HG02763 (cell line): ENCODE results near the gene CDCA4.

Experiments
- ATAC-seq: cut with Tn5 transposase; IDR thresholded peaks from one replicate; pipeline ENCODE4 v1.9.1; 2021; ENCODE audit warnings: mild to moderate bottlenecking, moderate library complexity; ENCODE audit not compliant: unreplicated experiment

The CDCA4 gene

GRCh38 chr14:105059035-105059924 is 38.4 kb upstream of the CDCA4 start:
- no peak for ATAC-seq

DNA sequence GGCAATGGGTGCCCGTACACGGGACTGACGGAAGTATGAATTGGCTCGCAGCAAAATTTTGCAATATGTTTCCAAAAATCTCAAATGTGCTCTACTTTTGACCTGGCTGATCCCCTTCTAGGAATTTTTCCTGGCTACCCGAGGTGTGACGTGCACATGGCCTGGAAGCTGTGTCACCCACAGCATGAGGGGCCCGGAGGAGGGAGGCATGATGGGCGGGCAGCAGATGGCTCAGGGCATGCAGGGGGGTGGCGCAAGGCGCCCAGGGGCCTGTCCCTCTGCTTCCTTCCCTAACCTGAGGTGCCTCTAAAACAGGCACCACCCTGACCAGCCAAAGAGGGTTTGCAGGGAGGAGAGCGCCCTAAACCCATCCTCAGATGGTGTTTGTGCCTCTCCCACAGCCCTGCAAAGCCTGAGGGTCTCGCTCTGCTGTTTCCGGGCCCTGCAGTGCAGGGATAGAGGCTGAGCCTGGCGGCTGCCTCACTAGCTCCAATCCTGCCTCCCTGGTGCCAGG is 37.7 kb upstream of the CDCA4 start:
- no peak for ATAC-seq

DNA sequence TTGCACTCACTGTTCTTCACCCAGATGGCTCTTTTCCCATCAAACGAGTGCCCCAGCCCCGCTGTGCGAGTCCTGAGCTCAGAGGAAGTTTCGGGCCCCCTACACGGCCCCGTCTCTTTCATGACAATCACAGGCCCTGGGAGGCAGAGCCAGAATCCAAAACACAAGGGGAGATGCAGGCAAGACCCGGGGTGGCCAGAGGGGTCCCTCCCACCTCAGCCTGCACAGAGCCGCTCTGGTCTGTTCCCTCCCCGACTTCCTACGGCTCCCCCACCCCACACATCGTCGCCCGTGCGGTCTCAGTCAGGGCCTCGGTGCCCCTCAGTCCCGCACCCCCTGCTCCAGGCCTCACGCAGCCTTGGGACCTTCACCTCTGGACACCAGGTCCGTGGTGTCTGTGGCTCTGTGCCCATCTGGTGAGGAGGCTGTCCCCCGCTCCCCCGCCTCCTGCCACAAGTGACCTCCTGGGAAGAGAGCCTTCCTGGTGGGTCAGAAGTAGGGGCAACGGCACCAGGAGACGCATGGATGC is 35.5 kb upstream of the CDCA4 start:
- ATAC-seq: no peak

- ATAC-seq: no peak
These were observed 34.9 kb upstream of the CDCA4 start for GRCh38 chr14:105055736-105056302.

- ATAC-seq: no peak
These were observed 34.5 kb upstream of the CDCA4 start for GRCh38 chr14:105055334-105055733.

DNA sequence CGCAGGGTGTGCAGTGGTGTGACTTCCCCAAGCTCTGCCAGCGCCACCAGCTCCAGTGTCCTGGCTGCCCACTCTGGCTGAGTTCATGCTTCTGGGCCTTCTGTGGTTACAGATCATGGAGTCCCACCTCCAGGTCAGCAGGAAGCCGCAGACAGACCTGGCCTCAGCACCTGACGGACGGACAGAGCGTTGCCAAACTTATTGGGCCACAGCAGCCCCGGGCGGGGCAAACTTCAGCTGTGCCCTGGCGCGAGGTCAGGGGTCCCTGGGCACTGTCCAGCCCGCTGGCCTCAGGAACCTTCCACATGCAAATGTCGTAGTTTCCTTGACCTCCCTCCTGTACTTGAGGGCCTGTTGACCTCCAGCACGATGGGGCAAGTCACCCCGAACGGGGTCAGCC is 33.1 kb upstream of the CDCA4 start:
- ATAC-seq: no peak

DNA sequence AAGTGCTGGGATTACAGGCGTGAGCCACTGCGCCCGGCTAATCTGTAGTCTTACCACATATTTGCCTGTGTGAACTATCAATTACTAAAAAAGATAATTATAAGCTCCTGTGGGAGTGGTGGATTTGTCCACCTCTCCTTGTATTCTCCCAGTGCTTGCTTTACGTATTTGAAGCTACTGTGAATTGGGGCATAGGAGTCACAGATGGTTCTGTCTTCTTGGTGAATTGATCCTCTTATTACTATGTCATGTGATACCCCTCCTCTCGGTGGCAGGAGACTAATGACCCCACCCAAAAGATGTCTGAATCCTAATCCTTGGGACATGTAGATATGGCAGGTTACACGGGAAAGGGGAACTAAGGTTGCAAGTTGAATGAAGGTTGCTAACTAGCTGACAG is 32.5 kb upstream of the CDCA4 start:
- ATAC-seq: no peak

DNA sequence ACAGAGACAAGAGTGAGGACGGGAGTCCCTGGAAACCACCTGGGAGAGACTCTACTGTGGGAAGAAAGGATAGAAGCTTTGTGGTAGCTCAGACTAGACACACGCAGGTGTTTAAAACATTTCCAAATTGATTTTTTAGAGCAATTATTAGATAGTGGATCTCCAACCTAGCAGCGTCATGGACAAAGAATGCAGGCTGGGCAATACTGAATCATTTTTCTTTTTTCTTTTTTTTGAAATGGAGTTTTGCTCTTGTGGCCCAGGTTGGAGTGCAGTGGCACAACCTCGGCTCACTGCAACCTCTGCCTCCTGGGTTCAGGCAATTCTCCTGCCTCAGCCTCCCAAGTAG is 31.2 kb upstream of the CDCA4 start:
- no peak for ATAC-seq

DNA sequence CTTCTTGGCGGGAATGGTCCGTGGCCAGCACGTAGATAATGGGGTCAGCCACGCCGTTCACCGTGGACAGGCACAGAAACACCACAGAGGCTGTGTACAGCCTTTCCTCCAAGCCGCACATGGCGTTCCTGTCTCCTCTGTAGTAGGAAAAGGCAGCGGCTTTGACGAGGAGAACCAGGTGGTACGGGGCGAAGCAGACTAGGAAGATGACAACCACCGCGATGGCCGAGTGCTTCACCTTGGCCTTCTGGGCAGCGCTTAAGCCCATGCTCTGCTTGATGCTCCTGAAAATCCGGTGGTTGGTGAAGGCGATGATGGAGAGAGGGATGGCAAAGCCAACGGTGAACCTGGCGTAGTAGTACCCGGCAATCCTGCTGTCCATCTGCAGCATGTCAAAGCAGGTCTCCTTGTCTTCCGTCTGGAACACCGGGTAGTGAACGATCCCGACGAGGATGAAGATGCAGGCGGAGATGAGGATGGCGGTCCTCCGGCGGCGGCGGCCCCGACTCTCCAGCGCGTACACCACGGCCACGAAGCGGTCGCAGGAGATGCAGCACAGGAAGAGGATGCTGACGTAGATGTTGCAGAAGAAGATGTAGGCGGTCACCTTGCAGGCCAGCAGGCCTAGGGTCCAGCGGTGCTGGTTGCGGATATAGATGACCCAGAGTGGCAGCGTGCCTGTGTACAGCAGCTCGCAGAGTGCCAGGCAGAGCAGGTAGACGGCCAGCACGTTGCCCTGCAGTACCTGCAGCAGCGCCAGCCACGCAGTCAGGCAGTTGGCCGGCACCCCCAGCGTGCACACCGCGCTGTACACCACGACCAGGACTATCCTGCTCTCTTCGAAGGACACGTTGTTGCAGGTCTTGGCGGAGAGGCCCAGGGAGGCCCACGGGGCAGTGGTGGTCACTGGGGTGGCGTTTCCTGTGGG is 30.6 kb upstream of the CDCA4 start:
- ATAC-seq: no peak

DNA sequence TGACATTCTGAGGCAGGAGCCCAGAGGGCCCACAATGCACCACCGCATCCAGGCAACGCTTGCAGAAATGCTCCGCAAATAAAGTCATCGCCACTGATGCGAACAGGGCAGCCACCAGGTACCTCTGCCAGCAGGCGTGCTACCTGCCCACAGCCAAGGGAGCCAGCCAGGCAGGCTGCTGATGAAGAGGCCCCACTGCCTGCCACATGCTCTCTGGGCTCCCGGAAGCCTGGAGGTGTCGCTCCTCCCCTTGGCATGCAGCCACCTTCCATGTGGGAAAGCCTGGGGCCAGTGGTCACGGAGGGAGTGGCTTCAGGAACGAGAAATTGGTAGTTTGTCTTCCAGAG is 29.6 kb upstream of the CDCA4 start:
- no peak for ATAC-seq

DNA sequence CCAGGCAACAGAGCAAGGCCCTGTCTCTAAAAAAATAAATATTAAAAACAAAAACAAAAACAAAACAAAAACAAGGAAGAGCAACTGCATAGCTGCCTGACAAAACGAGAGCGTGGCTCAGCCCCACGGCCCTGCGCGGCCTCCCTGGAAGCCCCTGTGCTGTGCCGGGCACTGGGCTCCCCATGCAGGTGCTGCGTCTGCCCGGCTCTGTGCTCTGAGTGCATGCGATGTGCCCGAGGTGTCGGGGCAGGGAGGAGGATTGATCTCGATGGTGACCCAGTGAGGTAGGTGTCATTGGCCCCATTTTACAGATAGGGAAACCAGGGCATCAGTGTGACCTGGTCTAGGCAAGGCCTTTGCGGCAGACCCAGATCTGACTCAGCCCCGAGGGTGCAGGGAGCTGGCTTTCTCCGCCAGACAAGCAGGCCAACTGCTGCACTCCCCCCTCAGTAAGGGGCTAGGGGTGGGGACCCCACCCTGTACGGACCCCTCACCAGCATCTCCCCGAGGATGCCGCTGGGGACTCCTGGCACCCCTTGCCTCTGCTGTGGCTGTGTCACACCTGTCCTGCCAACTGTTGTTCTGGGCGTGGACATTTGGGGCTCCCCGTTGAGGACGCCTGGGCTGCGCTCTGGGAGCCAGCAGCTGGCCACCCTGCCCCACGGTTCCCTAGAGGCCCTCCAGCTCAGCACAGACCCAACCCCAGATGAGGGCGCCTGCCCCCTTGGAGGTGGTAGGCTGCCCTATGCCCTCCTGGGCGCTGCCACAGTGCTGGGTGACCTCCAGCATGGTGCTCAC is 29.1 kb upstream of the CDCA4 start:
- no peak for ATAC-seq

GRCh38 chr14:105047283-105048016 is 26.6 kb upstream of the CDCA4 start:
- ATAC-seq: no peak

DNA sequence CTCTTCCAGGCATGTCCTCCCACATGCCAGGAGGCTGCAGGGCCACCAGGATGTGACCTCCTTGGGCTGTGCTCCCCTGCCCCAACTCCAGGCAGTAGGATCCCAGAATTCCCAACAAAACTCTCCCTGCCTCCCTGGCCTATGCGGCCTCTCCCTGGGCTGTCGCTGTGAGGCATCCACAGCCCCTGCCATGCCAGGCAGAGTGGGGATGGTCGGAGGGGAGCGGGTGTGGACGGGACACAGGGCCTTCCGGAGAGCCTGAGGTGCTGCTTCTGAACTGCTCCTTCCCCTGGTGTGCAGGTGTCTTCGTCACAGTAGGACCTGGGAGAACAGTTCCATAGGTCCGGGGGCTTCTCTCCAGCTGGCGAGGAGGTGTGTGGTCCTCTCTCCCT is 26.0 kb upstream of the CDCA4 start:
- no peak for ATAC-seq

DNA sequence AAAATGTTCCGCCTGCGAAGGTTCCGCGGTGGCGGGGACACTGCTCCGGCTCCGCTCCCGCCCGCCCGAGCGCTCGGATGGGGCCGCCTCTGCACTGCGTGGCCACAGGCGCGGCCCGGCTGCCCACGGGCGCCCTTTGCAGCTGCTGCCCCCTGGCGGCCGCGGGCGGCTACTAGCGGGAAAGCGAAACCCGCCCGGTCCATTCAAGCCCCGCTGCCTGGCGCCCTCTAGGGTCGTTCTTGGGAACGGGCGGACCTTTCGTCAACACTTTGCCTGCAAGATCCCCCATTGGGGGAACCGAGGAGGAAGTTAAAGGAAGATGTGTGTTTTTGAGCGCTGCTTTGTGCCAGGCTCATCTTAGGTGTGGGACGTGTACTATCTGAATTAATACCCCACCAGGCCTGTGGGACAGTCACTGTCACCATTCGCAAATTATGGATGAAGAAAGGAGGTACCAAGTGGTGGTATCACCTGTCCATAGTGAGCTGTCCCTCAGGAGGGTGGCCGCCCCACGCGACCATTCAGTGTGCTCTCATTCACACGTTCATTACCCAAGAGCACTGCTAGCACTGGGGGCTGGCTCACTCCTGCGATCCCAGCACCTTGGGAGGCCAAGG is 24.9 kb upstream of the CDCA4 start:
- ATAC-seq: peak; percentile 61

DNA sequence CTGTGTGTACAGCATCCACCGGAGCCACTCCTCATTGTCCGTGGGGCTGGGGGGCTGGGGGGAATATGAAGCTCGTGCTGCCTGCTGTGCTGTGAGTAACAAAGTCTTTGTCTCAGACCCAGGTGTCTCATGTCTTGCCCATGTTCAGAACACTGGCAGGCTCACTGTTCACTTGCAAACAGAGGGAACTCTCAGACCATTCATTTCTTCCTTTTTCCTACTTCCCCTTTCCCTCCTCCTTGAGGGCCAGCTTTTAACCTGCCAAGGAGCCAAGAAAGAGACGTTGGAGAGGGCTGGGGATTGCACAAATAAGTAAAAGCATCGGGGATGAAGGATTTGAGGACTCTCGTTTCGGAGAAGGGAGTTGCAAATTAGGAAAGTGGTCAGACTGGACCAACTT is 22.8 kb upstream of the CDCA4 start:
- no peak for ATAC-seq

DNA sequence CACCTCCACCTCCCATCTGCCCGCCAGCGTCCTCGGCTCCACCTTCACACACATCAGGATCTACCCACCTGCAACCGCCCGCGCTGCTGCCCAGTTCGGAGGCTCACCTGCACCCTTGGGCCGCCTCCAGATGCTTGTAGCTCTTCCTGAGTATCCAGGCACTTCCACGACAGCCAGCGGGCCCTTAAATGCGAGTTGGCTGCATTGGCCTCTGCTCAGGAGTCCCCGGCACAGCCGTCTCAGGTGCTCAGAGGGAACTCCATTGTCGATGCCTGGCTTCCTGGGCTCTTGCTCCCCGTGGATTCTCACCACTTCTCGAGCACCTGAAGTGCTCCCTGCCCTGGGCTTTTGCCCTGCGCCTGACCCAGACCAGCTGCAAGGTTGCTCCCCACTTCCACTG is 21.9 kb upstream of the CDCA4 start:
- no peak for ATAC-seq

DNA sequence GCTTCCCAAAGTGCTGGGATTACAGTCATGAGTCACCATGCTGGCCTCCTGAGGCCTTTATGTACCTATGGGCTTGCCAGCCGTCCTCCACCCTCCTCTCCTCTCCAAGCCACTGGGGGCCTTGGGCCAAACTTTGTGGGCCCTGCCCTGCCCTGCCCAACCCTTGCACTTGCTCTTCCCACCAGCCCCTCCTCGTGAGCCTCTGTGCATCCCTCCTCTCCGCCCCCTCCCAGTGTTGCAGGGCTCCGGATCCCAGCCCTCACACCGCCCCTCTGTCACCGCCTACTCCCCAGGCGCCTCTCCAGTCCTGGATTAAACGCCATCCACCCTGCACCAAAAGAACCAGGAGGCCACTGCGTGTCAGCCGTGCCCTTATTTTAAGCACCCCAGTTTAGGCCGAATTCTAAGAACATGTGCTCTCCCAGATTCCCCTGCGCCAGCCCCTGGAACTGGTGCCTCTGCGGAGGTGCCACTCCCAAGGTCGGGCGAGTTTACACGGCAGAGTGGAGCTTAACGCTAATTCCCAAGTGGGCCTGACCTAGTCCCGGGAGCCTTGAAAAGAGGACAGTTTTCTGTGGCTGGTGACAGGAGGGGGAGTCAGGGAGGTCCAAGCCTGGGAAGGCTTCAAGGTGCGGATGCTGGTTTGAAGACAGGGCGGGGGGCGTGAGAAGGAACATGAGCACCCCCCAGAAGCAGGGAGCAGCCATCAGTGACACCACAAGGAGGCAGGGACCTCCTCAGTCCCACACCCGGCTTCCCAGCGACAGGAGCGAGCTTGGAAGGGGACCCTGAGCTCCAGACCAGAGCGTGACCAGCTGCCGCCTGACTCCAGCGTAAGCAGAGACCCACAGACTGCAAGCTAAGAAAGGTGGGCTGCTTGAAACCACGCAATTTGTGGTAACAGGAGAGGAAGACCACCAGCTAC is 21.2 kb upstream of the CDCA4 start:
- no peak for ATAC-seq

- no peak for ATAC-seq
These were observed 18.7 kb upstream of the CDCA4 start for GRCh38 chr14:105039458-105040205.
